ENCODE data around the gene ABHD13.

GRCh38 chr13:108195146-108195545, 23.0 kb upstream of the ABHD13 start:
- no peak for TF ChIP-seq POLR2AphosphoS5 (IDR thresholded peaks at IDR 0.05)
- no peak for TF ChIP-seq CTCF (IDR thresholded peaks at IDR 0.05)

Measured in prostate gland (tissue), 2 donors.